ENCODE results near the gene FKBP2.

The FKBP2 gene

GRCh38 chr11:64265176-64266160 is 24.6 kb downstream of the FKBP2 start:
- no peak for DNase-seq

- DNase-seq: no peak
Observed at GRCh38 chr11:64266339-64266738, 25.4 kb downstream of the FKBP2 start.

GRCh38 chr11:64267207-64267945 is 26.5 kb downstream of the FKBP2 start:
- no peak for DNase-seq

- no peak for DNase-seq
Observed at GRCh38 chr11:64268025-64268892, 27.4 kb downstream of the FKBP2 start.

GRCh38 chr11:64268893-64269539 is 28.1 kb downstream of the FKBP2 start:
- peak; percentile 65 for DNase-seq

GRCh38 chr11:64269540-64270220 is 28.8 kb downstream of the FKBP2 start:
- peak; percentile 100 for DNase-seq

- DNase-seq: no peak
Observed at GRCh38 chr11:64275031-64275800, 34.3 kb downstream of the FKBP2 start.

- no peak for DNase-seq
Observed at GRCh38 chr11:64275841-64276240, 34.9 kb downstream of the FKBP2 start.

GRCh38 chr11:64276653-64277431 is 35.9 kb downstream of the FKBP2 start:
- DNase-seq: no peak

GRCh38 chr11:64278576-64279190 is 37.8 kb downstream of the FKBP2 start:
- no peak for DNase-seq

- DNase-seq: no peak
Observed at GRCh38 chr11:64281957-64282770, 41.3 kb downstream of the FKBP2 start.

GRCh38 chr11:64283092-64283491 is 42.2 kb downstream of the FKBP2 start:
- no peak for DNase-seq

- peak; percentile 91 for DNase-seq
Observed at GRCh38 chr11:64284048-64284961, 43.4 kb downstream of the FKBP2 start, which contains the start of gene BAD. TSS of gene BAD (minus strand) at chr11:64284665. CDS start at chr11:64284368, 297 bp downstream.

- DNase-seq: peak; percentile 58
Observed at GRCh38 chr11:64284962-64285884, 44.3 kb downstream of the FKBP2 start, which contains the start of gene GPR137. TSS of gene GPR137 (plus strand) at chr11:64285848. CDS start at chr11:64286525, 677 bp downstream.

- DNase-seq: no peak
Observed at GRCh38 chr11:64285885-64286800, 45.2 kb downstream of the FKBP2 start.
